IPS-NIHi11 (cell line): ENCODE data around the gene ZMIZ1.

Experiments
- DNase-seq: peaks from one replicate; pipeline ENCODE4 v3.0.0; 2012; ENCODE audit warnings: mixed read lengths, low spot score

ZMIZ1 gene

DNA sequence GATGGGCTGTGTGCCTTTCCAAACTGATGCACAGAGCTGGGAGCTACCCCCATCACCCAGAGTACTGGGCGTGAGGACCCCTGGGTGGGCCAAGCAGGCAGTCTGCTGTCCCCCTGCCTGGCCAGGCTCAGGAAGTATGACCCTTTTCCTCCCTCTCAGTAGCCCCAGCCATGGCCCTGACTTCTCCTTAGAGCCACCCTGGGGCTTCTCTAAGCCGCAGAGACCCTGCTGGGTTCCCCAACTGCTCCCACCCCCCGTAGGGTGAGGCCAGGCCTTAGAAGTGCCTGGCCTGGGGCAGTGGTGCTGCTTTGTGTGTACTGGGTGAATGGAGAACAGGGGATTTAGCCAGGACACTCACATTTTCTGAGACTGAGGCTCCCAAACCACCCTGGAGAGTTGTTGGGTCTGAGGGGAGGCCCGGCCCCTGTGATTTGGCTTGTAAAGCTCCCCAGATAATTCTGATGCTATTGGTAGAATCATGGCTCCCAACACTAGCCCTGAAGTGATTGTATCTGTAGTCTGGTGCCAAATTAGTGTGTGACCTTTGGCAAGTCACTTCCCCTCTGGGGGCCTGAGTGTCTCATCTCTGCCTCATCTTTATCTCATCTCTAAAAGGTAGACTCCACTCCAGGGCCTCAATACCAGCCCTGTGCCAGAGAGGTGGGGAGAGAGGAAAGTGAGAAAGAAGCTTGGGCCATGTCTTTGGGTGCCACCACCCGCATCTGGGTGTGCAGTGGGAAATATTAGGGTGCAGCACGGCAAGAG is 178.8 kb downstream of the ZMIZ1 start:
- no peak for DNase-seq

- no peak for DNase-seq
Observed at GRCh38 chr10:79248341-79249185, 179.8 kb downstream of the ZMIZ1 start.

DNA sequence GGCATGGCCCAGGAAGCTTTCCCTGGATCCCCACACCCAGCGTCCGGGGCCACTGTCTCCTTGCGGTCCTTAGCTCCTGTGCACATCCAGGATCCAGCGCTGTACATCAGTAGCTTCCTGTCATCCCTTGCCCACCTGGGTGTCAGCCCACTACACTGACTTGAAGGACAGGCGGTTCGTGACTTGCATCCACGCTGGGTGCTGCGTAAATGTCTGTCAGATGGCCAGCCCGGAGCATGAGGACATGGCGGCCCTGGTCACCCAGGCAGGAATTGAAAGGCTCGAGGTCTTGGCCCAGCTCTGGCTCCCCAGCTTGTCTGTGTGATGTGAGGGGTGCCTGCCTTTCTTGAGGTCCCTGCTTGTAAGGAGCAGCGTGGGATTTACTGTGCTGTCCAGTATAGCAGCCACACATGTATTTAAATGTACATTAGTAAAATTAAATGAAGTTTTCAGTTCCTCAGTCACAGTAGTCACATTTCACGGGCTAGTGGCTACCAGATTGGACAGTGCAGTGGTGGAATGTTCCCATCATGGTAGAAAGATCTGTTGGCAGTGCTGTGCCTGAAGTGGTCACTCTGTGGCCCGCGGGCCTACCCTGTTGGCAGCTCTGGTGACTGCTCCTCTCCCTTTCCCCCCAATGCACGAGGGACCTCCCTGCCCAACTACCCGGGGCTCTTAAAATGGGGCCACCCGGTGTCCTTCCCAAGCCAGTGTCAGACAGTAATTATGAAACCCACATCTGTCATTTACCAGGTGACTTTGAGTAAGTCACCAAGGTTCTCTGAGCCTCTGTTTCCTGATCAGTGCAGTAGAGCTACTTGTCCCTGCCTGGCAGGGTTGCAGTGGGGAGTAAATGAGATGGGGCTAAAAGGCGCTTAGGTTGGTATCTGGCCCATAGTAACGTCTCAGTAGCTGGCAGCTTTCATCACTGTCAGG is 180.7 kb downstream of the ZMIZ1 start:
- DNase-seq: no peak

DNA sequence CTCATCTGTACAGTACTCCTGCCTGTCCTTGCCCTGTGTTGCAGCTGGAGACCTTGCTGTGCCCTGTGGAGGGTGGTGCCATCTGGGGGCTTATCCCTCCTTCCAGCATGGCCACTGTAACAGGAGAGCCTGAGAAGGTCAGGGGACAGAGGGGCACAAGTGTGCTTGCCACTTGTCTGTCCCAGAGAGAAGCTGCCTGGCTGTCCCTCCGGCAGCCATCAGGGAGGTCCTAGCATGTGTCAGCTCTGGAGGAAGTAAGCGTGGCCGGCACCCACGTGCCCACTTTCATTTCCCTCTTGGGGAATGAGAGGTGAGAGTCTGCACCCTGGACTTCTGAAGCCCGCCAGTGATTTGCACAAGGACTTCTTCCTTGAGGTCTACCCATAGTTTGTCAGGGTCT is 181.5 kb downstream of the ZMIZ1 start:
- no peak for DNase-seq

GRCh38 chr10:79252450-79252849 is 183.7 kb downstream of the ZMIZ1 start:
- DNase-seq: no peak

DNA sequence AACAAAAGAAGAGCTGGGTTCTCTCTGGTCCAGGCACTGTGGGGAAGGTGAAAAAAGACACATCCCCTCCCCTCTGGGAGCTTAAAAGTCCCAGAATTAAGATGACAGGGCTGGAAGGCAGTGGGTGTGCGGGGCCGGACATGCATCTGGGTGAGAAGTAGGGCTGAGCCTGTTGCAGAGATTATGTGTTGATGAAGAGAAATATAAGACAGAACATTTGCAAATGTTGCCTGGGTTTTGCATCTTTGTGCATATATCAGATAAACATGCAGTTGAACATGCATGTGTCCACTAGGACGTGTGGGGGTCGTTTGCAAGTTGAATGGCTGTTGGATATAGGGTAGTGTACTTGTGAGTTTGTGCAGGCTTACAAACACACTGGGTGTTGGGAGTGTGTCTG is 184.2 kb downstream of the ZMIZ1 start:
- no peak for DNase-seq

DNA sequence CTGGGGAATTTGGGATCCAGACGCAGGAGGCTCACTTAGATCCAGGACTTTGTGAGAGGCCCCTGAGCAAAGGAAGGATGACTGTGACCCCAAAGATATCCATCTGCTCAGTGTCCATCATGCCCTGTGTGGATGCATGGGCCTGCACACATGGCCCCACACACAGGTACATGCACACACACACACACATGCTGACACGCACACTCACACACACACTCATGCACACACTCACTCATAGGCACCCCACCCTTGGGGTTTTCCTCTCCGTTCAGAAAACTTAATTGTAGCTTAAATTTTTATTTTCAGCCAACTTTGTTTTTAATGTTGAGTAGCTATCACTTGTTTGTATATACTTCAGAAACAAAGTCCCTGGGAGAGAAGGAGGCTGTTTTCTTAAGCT is 184.9 kb downstream of the ZMIZ1 start:
- no peak for DNase-seq

GRCh38 chr10:79254333-79255006 is 185.7 kb downstream of the ZMIZ1 start:
- DNase-seq: no peak

DNA sequence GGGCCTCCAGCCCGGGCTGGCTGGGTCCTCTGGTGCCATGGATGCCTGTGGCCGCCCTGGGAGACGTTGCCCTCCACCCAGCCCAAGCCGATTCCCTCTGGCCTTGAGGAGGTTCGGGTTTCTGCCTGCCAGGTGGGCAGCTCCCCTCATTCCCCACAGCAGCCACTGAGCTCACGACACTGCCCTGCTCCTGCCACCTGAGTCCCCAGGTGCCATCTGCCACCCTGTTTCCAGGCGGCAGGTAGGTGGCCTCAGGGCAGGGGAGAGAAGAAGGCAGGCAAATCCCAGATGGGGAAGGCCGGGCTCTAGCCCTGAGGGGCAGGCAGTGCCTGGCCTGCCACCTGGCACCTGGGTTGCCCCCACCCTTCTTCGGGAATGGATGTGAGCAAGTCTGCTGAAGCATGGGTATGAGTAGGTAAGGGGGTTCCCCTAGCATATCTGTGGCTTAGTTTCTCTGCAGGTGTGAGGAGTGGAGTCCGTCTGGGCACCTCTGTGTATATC is 186.3 kb downstream of the ZMIZ1 start:
- DNase-seq: no peak

GRCh38 chr10:79256264-79256806 is 187.6 kb downstream of the ZMIZ1 start:
- DNase-seq: no peak

GRCh38 chr10:79258894-79259293 is 190.1 kb downstream of the ZMIZ1 start:
- no peak for DNase-seq

GRCh38 chr10:79259834-79260233 is 191.1 kb downstream of the ZMIZ1 start:
- DNase-seq: no peak

DNA sequence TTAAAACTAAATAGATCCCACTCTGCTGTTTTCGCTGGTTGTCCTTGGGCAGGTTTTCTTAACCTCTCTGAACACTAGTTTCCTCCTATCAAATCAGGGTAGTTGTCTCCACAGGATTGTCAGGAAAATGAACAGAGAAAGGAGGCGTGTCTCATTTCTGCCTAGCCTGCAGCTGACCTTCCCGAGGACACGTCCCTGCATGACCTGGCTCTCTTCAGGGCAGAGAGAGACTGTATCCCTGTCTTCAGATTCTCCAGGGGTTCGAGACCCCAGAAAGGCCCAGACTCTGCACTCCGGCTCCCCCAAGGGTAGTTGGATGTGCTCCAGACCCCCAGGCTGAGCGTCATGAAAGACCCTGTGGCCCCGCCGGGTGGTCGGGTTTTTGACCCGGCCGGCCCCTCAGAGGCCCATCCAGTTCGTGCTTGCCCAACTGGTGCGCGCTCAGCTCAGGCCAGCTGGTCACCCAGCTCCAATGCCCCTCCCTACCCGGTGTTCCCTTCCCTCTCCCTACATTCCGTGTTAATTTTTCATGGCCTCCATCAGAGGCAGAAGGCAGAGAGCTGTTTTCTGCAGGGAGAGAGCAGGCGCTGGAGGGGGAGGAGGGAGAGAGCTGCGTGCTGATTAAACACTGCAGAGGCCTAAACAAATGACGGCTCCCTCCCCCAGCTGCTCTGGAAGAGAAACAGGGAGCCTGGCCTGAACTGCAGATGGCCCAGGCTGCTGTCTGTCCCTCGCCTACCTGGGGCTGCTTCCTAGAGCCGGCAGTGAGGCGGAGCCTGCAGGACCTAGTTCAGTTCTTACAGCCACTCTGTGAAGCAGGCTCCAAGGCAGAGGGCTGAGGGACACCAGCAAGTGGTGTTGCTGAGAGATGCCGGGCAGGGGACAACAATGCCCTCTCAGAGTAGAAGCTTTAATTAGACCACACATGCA is 192.3 kb downstream of the ZMIZ1 start:
- DNase-seq: peak; percentile 72

DNA sequence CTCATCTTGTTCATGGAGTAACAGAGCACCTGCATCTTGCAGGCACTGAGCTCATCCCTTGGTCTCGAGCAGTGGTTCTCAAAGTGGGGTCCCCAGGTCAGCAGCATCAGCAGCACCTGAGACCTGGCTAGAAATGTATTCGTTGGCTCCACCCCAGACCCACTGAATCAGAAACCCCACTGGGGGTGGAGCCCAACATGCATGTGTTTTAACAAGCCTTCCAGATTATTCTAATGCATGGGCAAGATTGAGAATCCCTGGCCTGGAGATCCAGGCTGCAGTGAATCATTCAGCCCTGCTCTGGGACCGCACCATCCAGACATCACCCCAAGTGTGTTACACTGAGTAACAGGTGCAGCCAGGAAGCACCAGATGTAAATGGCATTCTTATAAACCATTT is 193.4 kb downstream of the ZMIZ1 start:
- DNase-seq: no peak

GRCh38 chr10:79262959-79263746 is 194.4 kb downstream of the ZMIZ1 start:
- DNase-seq: no peak

DNA sequence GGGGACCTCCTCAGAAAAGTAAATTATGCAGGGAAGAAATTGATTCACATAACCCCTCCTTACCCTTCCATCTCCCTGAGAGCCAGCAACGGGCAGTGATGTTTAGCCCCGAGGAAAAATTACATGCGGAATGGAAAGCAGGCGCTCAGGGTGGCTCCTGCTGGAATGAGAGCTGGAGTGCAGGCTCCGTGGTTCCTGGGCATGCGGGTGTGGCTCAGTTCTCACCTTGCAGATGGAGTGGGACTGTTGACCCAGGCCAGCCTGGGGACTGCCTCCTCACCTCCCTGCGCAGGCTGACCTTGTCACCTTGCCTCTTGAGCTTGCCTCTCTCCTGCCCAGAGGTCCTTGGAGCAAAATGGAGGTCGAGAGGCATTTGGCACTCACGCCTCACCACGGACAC is 195.2 kb downstream of the ZMIZ1 start:
- DNase-seq: no peak

DNA sequence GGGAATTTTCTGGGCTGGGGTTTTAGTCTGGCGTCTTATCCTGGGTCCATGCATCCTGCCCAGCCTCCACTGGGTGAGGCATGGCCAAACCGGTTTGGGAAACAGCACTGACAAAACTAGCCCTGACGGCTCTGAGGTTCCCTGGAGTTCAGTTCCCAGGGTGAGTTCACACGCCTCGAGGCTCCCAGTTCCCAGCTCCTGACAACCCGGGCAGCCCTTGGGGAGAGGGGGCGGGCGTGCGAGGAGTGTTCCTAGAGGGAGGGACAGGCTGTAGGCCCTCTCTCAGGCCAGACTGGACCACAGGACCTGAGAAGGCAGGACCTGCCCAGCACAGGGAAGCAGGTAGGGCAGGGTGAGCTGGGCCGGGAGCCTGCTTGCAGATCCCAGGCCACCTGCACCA is 196.2 kb downstream of the ZMIZ1 start:
- DNase-seq: peak; percentile 83

- no peak for DNase-seq
Observed at GRCh38 chr10:79266084-79266483, 197.3 kb downstream of the ZMIZ1 start.
